CD14-positive monocyte (primary cell): ENCODE data around the gene CDC6. TPM values are rescaled to one million over a fixed set of nuclear protein-coding genes. Genes with fewer than 3 reads are reported as not detected.

Experiments used
- DNase-seq, 3 donors: peaks; one replicate each; pipeline ENCODE4 v3.0.0-alpha.2; 2011 to 2022
- H2AFZ ChIP-seq: 2 replicates; pipeline ENCODE4 v1.6.0; 2012; ENCODE audit warnings: mild to moderate bottlenecking, low read depth, low read length, inconsistent platforms; ENCODE audit not compliant: insufficient read depth, poor library complexity, severe bottlenecking
- H3K27ac ChIP-seq, 2 donors: 1 replicate in 1 of 2; 2 replicates in 1 of 2; pipeline ENCODE4 v1.5.1; 2012 to 2013; ENCODE audit warnings: low read length in 2 of 2, control low read depth in 1 of 2, inconsistent platforms in 1 of 2, low read depth in 1 of 2, mild to moderate bottlenecking in 1 of 2
- H3K27me3 ChIP-seq, 2 donors: one replicate each; pipeline versions ENCODE4 v1.6.0 to v1.6.1; 2011 to 2013; ENCODE audit warnings: low read length in 2 of 2; ENCODE audit not compliant: control insufficient read depth in 2 of 2, insufficient read depth in 2 of 2
- H3K36me3 ChIP-seq, 2 donors: replicated peaks in 1 of 2; 1 replicate in 1 of 2; 2 replicates in 1 of 2; pipeline versions ENCODE4 v1.5.1 to v1.6.1; 2012 to 2013; ENCODE audit warnings: low read length in 2 of 2, control low read depth in 1 of 2, inconsistent platforms in 1 of 2, mild to moderate bottlenecking in 1 of 2; ENCODE audit not compliant: insufficient read depth in 2 of 2, control insufficient read depth in 1 of 2
- H3K4me1 ChIP-seq, 2 donors: 1 replicate in 1 of 2; 2 replicates in 1 of 2; pipeline versions ENCODE4 v1.5.1 to v1.6.1; 2012 to 2013; ENCODE audit warnings: low read length in 2 of 2, control low read depth in 1 of 2, inconsistent platforms in 1 of 2, mild to moderate bottlenecking in 1 of 2, moderate library complexity in 1 of 2; ENCODE audit not compliant: insufficient read depth in 2 of 2, control insufficient read depth in 1 of 2
- H3K4me2 ChIP-seq: replicated peaks from 2 replicates; pipeline ENCODE3; 2012; ENCODE audit warnings: low read length, moderate library complexity, mild to moderate bottlenecking; ENCODE audit not compliant: poor library complexity, severe bottlenecking; ENCODE audit errors: extremely low read depth
- H3K4me3 ChIP-seq, 3 experiments: fragments of 200-600 bp in 1 of 3; sonication (generic) in 1 of 3; replicated peaks in 1 of 3; 1 replicate in 2 of 3; 2 replicates in 1 of 3; pipeline ENCODE4 v1.5.1; 2011 to 2013; ENCODE audit warnings: low read length in 3 of 3, mild to moderate bottlenecking in 3 of 3, control low read depth in 2 of 3, low read depth in 2 of 3, inconsistent platforms in 1 of 3, moderate library complexity in 1 of 3
- H3K79me2 ChIP-seq: 2 replicates; pipeline ENCODE4 v1.6.0; 2012; ENCODE audit warnings: mild to moderate bottlenecking, control low read depth, inconsistent platforms, low read length, moderate library complexity; ENCODE audit not compliant: insufficient read depth
- H3K9ac ChIP-seq: 2 replicates; pipeline ENCODE4 v1.6.0; 2017; ENCODE audit warnings: low read length, mild to moderate bottlenecking; ENCODE audit not compliant: insufficient read depth, poor library complexity, severe bottlenecking
- H3K9me3 ChIP-seq, 2 donors: replicated peaks in 1 of 2; 1 replicate in 1 of 2; 2 replicates in 1 of 2; pipeline versions ENCODE4 v1.5.1 to v1.6.1; 2012 to 2013; ENCODE audit warnings: low read length in 2 of 2, control low read depth in 1 of 2; ENCODE audit not compliant: control insufficient read depth in 1 of 2, insufficient read depth in 1 of 2
- H4K20me1 ChIP-seq: 2 replicates; pipeline ENCODE4 v1.6.0; 2012; ENCODE audit warnings: mild to moderate bottlenecking, low read length, control low read depth, moderate library complexity; ENCODE audit not compliant: insufficient read depth
- H3K27ac Mint-ChIP-seq, 7 donors: one replicate each; pipeline ENCODE4 v1.8.0; 2020; ENCODE audit warnings: mild to moderate bottlenecking in 7 of 7, mixed read lengths in 7 of 7, moderate library complexity in 6 of 7, inconsistent platforms in 2 of 7
- H3K27me3 Mint-ChIP-seq, 3 donors: one replicate each; pipeline ENCODE4 v1.8.0; 2021 to 2022; ENCODE audit warnings: low read depth in 3 of 3, mild to moderate bottlenecking in 3 of 3, mixed read lengths in 3 of 3, moderate library complexity in 3 of 3, inconsistent platforms in 1 of 3
- H3K36me3 Mint-ChIP-seq, 2 donors: one replicate each; pipeline ENCODE4 v1.8.0; 2020; ENCODE audit warnings: mixed read lengths in 2 of 2, inconsistent platforms in 1 of 2, mild to moderate bottlenecking in 1 of 2
- H3K4me1 Mint-ChIP-seq: one replicate; pipeline ENCODE4 v1.8.0; 2020; ENCODE audit warnings: mild to moderate bottlenecking, mixed read lengths
- H3K4me3 Mint-ChIP-seq, 2 donors: one replicate each; pipeline ENCODE4 v1.8.0; 2020; ENCODE audit warnings: mild to moderate bottlenecking in 2 of 2, mixed read lengths in 2 of 2, moderate library complexity in 1 of 2
- H3K9me3 Mint-ChIP-seq, 7 donors: one replicate each; pipeline ENCODE4 v1.8.0; 2020 to 2022; ENCODE audit warnings: mixed read lengths in 7 of 7, mild to moderate bottlenecking in 6 of 7, moderate library complexity in 6 of 7, inconsistent platforms in 2 of 7
- WGBS: methylation state at CpG from one replicate; pipeline ENCODE4 v1.1.5; 2013; ENCODE audit warnings: missing lambda C conversion rate; ENCODE audit not compliant: insufficient coverage; 5-methylcytosine and 5-hydroxymethylcytosine counted together
- intact Hi-C, 2 donors: fragments of 100-400 bp; cut with micrococcal nuclease; formaldehyde crosslinking; loops; one replicate each; pipeline versions ENCODE4 v1.15.0 to v1.15.1; 2023
- polyA plus RNA-seq, 3 donors: library from polyadenylated mRNA; depleted of rRNA in 1 of 3; unstranded in 2 of 3; stranded (reverse) in 1 of 3; fragments of 300-500 nt in 2 of 3; fragments of >200 nt in 1 of 3; fragmentation: Illumina TruSeq in 2 of 3; gene quantifications; 1 replicate in 2 of 3; 2 replicates in 1 of 3; pipeline ENCODE4 v1.2.3, GENCODE V29; 2012 to 2021
- TF ChIP-seq, protein P1 (sequence below): fragments of 200-600 bp; IDR thresholded peaks from one replicate; pipeline ENCODE4 v1.8.0; 2022; ENCODE audit warnings: antibody characterized with exemption, mild to moderate bottlenecking

CDC6 gene
- polyA plus RNA-seq, 3 donors: 0.11 to 0.21 TPM; not detected in 1

DNA sequence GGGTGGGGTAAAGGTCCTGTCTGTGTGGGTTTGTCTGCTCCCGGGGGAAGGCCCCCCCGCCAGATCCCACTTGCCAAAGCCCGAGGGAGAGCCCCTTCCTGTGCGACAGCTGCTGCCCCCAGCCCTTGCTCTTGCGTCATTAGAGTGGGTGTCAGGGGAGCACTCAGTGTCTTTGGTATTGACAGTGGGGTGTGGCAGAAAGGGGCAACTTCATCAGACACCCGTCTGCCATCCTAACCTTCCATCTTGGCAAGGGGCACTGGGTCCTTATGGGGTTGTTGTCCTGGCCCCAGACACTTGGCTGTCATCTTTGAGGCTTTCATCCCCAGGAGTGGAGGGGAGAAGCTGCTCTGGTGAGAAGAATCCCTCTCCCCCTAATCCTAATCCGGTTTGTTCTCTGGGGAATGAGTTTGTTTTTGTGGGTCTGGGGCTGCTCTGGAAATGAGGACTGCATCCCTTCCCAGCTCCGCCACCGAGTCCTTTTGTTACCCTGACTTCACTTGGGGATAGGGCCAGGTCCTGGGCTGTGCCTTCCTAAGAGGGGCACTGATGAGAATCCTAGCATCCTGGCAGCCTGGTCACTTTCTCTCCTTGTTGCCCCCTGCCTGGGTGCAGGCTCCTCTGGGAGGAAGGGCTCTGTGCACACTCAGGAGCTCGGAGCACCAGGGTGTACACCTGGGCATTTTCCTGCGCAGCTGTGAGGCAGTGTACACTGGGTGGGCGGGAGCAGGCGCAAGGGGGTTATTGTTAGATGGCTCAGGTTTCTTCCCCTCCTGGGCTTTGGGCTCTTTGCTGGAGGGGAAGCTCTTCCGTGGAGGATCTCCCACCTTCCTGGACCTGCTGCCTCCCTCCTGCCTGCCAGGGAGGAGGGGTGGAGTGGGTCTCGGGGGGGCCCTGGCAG lies 55.8 kb downstream of the CDC6 start:
- peaks cover 70% of the 10 kb centered on the region for H3K4me1 Mint-ChIP-seq
- Histone ChIP-seq H3K4me1 (peaks cover 79 to 83% of the 10 kb centered on the region in 2 donors), H3K4me2 (peak overlapping the region; percentile 90), H3K27me3 (no peaks in the 10 kb centered on the region), H4K20me1 (peaks cover 84% of the 10 kb centered on the region), H2AFZ (no peak overlapping the region), H3K9ac (peak overlapping the region; percentile 95), H3K27ac (peak overlapping the region; percentile 94 to 97), H3K9me3 (no peaks in the 10 kb centered on the region), H3K79me2 (peaks cover 97% of the 10 kb centered on the region), H3K4me3 (peak overlapping the region; percentile 66 to 99 (median 90)), H3K36me3 (peaks cover 14 to 41% of the 10 kb centered on the region in 2 donors)
- intact Hi-C loops: loop anchor here (2.0 to 5.0 kb wide), 2 partner anchors 25 to 36 kb away; partner anchors contain the start of gene RARA (in 1 of the 2)
- TF ChIP-seq, protein P1, sequence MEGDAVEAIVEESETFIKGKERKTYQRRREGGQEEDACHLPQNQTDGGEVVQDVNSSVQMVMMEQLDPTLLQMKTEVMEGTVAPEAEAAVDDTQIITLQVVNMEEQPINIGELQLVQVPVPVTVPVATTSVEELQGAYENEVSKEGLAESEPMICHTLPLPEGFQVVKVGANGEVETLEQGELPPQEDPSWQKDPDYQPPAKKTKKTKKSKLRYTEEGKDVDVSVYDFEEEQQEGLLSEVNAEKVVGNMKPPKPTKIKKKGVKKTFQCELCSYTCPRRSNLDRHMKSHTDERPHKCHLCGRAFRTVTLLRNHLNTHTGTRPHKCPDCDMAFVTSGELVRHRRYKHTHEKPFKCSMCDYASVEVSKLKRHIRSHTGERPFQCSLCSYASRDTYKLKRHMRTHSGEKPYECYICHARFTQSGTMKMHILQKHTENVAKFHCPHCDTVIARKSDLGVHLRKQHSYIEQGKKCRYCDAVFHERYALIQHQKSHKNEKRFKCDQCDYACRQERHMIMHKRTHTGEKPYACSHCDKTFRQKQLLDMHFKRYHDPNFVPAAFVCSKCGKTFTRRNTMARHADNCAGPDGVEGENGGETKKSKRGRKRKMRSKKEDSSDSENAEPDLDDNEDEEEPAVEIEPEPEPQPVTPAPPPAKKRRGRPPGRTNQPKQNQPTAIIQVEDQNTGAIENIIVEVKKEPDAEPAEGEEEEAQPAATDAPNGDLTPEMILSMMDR: no peak
- 70% methylated on average over 2 of the region's 15 CpGs for WGBS
- H3K27me3 Mint-ChIP-seq: peaks cover 2 to 6% (median 4%) of the 10 kb centered on the region in 3 donors
- peaks cover 48 to 65% of the 10 kb centered on the region in 2 donors for H3K36me3 Mint-ChIP-seq
- H3K4me3 Mint-ChIP-seq: peak overlapping the region; percentile 95 to 99
- DNase-seq: no peak
- peak overlapping the region; percentile 86 to 97 (median 90) for H3K27ac Mint-ChIP-seq
- H3K9me3 Mint-ChIP-seq: peaks cover 0 to 3% (median 0%) of the 10 kb centered on the region in 7 donors

DNA sequence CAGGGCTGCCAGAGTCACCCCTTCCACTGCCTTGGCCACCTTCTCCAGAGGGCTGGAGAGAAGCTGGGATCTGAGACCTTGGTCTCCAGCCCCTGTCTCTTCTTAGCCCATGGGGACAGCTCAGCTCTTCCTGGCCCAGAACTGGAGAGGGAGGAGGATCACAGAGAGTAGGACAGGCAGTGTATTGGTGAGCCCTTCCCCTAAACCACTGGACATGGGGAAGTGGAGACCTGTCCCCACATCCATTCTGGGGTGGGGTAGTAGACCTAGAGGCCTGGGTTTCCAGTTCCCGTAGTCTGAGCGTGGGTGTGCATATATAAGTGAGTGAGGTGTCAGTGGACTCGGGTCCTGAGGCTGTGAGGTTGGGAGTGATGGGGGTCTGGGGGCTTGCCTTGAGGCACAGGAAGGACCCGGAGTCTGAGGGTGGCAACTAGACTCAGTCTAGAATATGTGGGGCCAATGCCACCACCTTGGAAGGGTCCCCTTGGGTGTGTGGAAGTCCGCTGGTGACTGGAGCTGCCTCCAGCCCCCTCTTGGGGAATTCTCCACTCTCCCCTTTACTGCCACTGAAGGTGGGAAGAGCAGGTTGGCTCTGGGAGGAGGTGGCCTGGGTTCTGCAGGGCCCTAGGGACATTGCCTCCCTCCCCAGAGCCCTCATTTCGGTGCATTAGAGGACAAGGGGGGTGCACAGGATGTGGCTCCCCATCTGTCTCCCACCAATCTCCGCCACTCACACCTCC lies 56.9 kb downstream of the CDC6 start:
- intact Hi-C loops: loop anchor here in 1 of 2 donors (5.0 kb wide), 1 partner anchor 37 kb away; the partner anchor contains the start of gene RARA
- Mint-ChIP-seq H3K9me3 (peaks cover 0 to 3% (median 0%) of the 10 kb centered on the region in 7 donors), H3K27me3 (peaks cover 2 to 6% (median 4%) of the 10 kb centered on the region in 3 donors), H3K4me1 (peaks cover 68% of the 10 kb centered on the region), H3K27ac (peak overlapping the region in 6 of 7 donors; percentile 60 to 97 (median 79)), H3K36me3 (peaks cover 52 to 69% of the 10 kb centered on the region in 2 donors), H3K4me3 (peak overlapping the region; percentile 95 to 99)
- Histone ChIP-seq H3K4me1 (peaks cover 70 to 80% of the 10 kb centered on the region in 2 donors), H3K9me3 (no peaks in the 10 kb centered on the region), H3K27me3 (no peaks in the 10 kb centered on the region), H3K36me3 (peaks cover 24 to 50% of the 10 kb centered on the region in 2 donors), H3K4me2 (peak overlapping the region; percentile 90), H3K27ac (peak overlapping the region; percentile 94 to 97), H3K79me2 (peaks cover 97% of the 10 kb centered on the region), H3K4me3 (peak overlapping the region; percentile 66 to 99 (median 90)), H2AFZ (no peak overlapping the region), H4K20me1 (peaks cover 96% of the 10 kb centered on the region), H3K9ac (peak overlapping the region; percentile 95)
- TF ChIP-seq, protein P1: no peak
- peak in 2 of 3 donors; percentile 53 to 72 for DNase-seq
- 25% methylated on average over 4 of the region's 7 CpGs for WGBS
